ENCODE measurements around the gene TBX10.

GRCh38 chr11:67662142-67662834 is 22.7 kb upstream of the TBX10 start:
- TF ChIP-seq, protein P1, sequence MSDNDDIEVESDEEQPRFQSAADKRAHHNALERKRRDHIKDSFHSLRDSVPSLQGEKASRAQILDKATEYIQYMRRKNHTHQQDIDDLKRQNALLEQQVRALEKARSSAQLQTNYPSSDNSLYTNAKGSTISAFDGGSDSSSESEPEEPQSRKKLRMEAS (IDR thresholded peaks at IDR 0.05; ENCODE audit: insufficient read depth, insufficient read length), result no peak
- TF ChIP-seq EZH2 (IDR thresholded peaks at IDR 0.05; ENCODE audit: borderline replicate concordance, low read depth, low read length, severe bottlenecking) (no peak), CTCF (IDR thresholded peaks at IDR 0.05; ENCODE audit: extremely low read depth in 1 of 2, insufficient read depth in 1 of 2, low read depth in 1 of 2, low read length in 2 of 2) (no peak), POLR2A (IDR thresholded peaks at IDR 0.05; ENCODE audit: low read depth, low read length) (no peak), POLR2AphosphoS5 (IDR thresholded peaks at IDR 0.05; ENCODE audit: insufficient read depth, low read depth, low read length) (no peak), FOS (IDR thresholded peaks at IDR 0.05; ENCODE audit: borderline replicate concordance, insufficient read depth, low read length) (no peak)
